Endothelial cell of umbilical vein (primary cell): Measurements from ENCODE around the gene ACO2. TPM values are rescaled to one million over a fixed set of nuclear protein-coding genes. Genes with fewer than 3 reads are reported as not detected.

ENCODE experiments used
- BruUV-seq: library from RNA; stranded (reverse); fragments of 400-500 nt; replicated peaks from 2 replicates; lab custom pipeline; 2021; lab: Mats Ljungman, UMichigan
- CTCF ChIA-PET: fragments of 300-600, 350-600 bp; sonication (Branson Sonifier 250); formaldehyde crosslinking; loops from one replicate; lab custom pipeline; 2021; ENCODE audit warnings: antibody characterized with exemption, inconsistent platforms; lab: Charles Lee
- POLR2A ChIA-PET: fragments of 300-600, 350-600 bp; sonication (Branson Sonifier 250); formaldehyde crosslinking; loops from one replicate; lab custom pipeline; 2021; ENCODE audit warnings: antibody characterized with exemption, inconsistent platforms; lab: Charles Lee
- DNase-seq: peaks from one replicate; pipeline ENCODE4 v3.0.0-alpha.2; 2011; ENCODE audit warnings: low read depth, low spot score
- FAIRE-seq: peaks from 2 replicates; lab custom pipeline; 2011; peaks lifted over from hg19 to GRCh38; lab: Jason Lieb, UNC
- H2AFZ ChIP-seq: 2 replicates; pipeline ENCODE4 v1.6.0; 2012; ENCODE audit warnings: low read depth, low read length, control low read depth, inconsistent platforms
- H3K27ac ChIP-seq: 2 replicates; pipeline ENCODE4 v1.5.1; 2011; ENCODE audit warnings: low read depth, mild to moderate bottlenecking, control low read depth, low read length, moderate library complexity; ENCODE audit not compliant: insufficient read depth
- H3K27me3 ChIP-seq, 2 experiments: 2 replicates each; pipeline versions ENCODE4 v1.6.0 to v1.6.1; 2011; ENCODE audit warnings: low read length in 2 of 2, mixed read lengths in 1 of 2; ENCODE audit not compliant: control insufficient read depth in 2 of 2, insufficient read depth in 2 of 2
- H3K36me3 ChIP-seq, 2 experiments: 2 replicates in 1 of 2; 3 replicates in 1 of 2; pipeline ENCODE4 v1.5.1; 2011; ENCODE audit warnings: low read length in 2 of 2, mild to moderate bottlenecking in 1 of 2, moderate library complexity in 1 of 2; ENCODE audit not compliant: control insufficient read depth in 2 of 2, insufficient read depth in 2 of 2; ENCODE audit errors: extremely low read depth in 1 of 2
- H3K4me1 ChIP-seq: 3 replicates; pipeline ENCODE4 v1.5.1; 2011; ENCODE audit warnings: mild to moderate bottlenecking, low read length; ENCODE audit not compliant: control insufficient read depth, insufficient read depth; ENCODE audit errors: extremely low read depth
- H3K4me2 ChIP-seq: 2 replicates; pipeline ENCODE4 v1.6.1; 2011; ENCODE audit warnings: low read length, control low read depth, mixed read lengths; ENCODE audit not compliant: insufficient read depth
- H3K4me3 ChIP-seq, 3 experiments: fragments of 200-600 bp in 1 of 3; sonication (generic), shearing (Covaris generic) in 1 of 3; replicated peaks in 1 of 3; 2 replicates each; pipeline ENCODE4 v1.5.1; 2011 to 2016; ENCODE audit warnings: control low read depth in 3 of 3, low read length in 3 of 3, mild to moderate bottlenecking in 2 of 3, inconsistent platforms in 1 of 3, low read depth in 1 of 3, moderate library complexity in 1 of 3; ENCODE audit not compliant: insufficient read depth in 1 of 3
- H3K79me2 ChIP-seq: 2 replicates; pipeline ENCODE4 v1.6.0; 2012; ENCODE audit warnings: low read length, inconsistent platforms; ENCODE audit not compliant: control insufficient read depth, insufficient read depth
- H3K9ac ChIP-seq: replicated peaks from 2 replicates; pipeline ENCODE3; 2011; ENCODE audit warnings: low read length, control low read depth; ENCODE audit not compliant: insufficient read depth; ENCODE audit errors: extremely low read depth
- H3K9me1 ChIP-seq: replicated peaks from 3 replicates; pipeline ENCODE4 v1.6.0; 2011; ENCODE audit warnings: mild to moderate bottlenecking, low read length; ENCODE audit not compliant: control insufficient read depth, insufficient read depth; ENCODE audit errors: extremely low read depth
- H3K9me3 ChIP-seq: replicated peaks from 2 replicates; pipeline ENCODE4 v1.5.1; 2012; ENCODE audit warnings: low read length, inconsistent platforms; ENCODE audit not compliant: control insufficient read depth, insufficient read depth
- H4K20me1 ChIP-seq: replicated peaks from 2 replicates; pipeline ENCODE3; 2011; ENCODE audit warnings: mild to moderate bottlenecking, low read length; ENCODE audit not compliant: control insufficient read depth, insufficient read depth; ENCODE audit errors: extremely low read depth
- CTCF ChIP-seq, 2 donors: IDR thresholded peaks; 1 replicate in 1 of 2; 2 replicates in 1 of 2; pipeline ENCODE4 v1.5.1; 2011; ENCODE audit warnings: low read length in 2 of 2, mild to moderate bottlenecking in 2 of 2, moderate library complexity in 2 of 2, control low read depth in 1 of 2, inconsistent platforms in 1 of 2, low read depth in 1 of 2; ENCODE audit not compliant: insufficient read depth in 1 of 2; ENCODE audit errors: extremely low read depth in 1 of 2
- POLR2A ChIP-seq: IDR thresholded peaks from 2 replicates; pipeline ENCODE4 v1.6.1; 2012; ENCODE audit warnings: low read depth, mild to moderate bottlenecking, control low read depth, low read length
- POLR2AphosphoS5 ChIP-seq: IDR thresholded peaks from 2 replicates; pipeline ENCODE4 v1.6.1; 2012; ENCODE audit warnings: low read depth, mild to moderate bottlenecking, control low read depth, low read length, moderate library complexity; ENCODE audit not compliant: insufficient read depth
- dilution Hi-C: fragments of 300-500 bp; cut with MboI; formaldehyde crosslinking; loops from one replicate; pipeline ENCODE4 v1.15.0; 2019; ENCODE audit warnings: low sequenced_read_pairs; ENCODE audit not compliant: extremely low pct_ligation_motif_present
- intact Hi-C: fragments of 100-400 bp; cut with micrococcal nuclease; formaldehyde crosslinking; loops from one replicate; pipeline ENCODE4 v1.10.0; 2022
- polyA plus RNA-seq, 4 experiments: library from polyadenylated mRNA; depleted of rRNA in 3 of 4; stranded (reverse) in 3 of 4; unstranded in 1 of 4; fragments of >200 nt; gene quantifications; 2 replicates each; pipeline versions ENCODE4 v1.2.1 to v1.2.3, GENCODE V29; 2011 to 2012; ENCODE audit warnings: missing spikeins in 1 of 4
- total RNA-seq: library from RNA; stranded (reverse); gene quantifications from 2 replicates; pipeline ENCODE4 v1.2.3, GENCODE V29; 2021
- TF ChIP-seq, protein P1 (sequence below): IDR thresholded peaks from 2 replicates; pipeline ENCODE4 v1.6.1; 2011; ENCODE audit not compliant: insufficient read depth, insufficient read length

Gene ACO2
- total and polyA plus RNA-seq, 2 donors (not counting 3 experiments of a cell fraction or from before 2014, with no cell fraction given) = 63.8 to 79.7 TPM

GRCh38 chr22:41505511-41506220 lies 36.7 kb downstream of the ACO2 start:
- H2AFZ ChIP-seq = no peak overlapping the region
- no peak overlapping the region for H3K4me3 ChIP-seq
- no peaks in the 10 kb centered on the region for H3K9me3 ChIP-seq
- ChIA-PET POLR2A (no interaction called here), CTCF (interaction anchor here (1.0 to 3.0 kb wide), 3 partner anchors 12 to 102 kb away, joined by 3 to 12 read pairs (median 5); no protein-coding TSS in a partner anchor)
- H3K36me3 ChIP-seq = peaks cover 0 to 21% of the 10 kb centered on the region in 2 experiments
- TF ChIP-seq, protein P1, sequence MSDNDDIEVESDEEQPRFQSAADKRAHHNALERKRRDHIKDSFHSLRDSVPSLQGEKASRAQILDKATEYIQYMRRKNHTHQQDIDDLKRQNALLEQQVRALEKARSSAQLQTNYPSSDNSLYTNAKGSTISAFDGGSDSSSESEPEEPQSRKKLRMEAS = no peak
- TF ChIP-seq CTCF (IDR thresholded peaks at IDR 0.05; ENCODE audit: extremely low read depth in 1 of 2, insufficient read depth in 1 of 2, low read depth in 1 of 2, low read length in 2 of 2) = no peak
- no peak for TF ChIP-seq POLR2A
- no peak for TF ChIP-seq POLR2AphosphoS5
- no peak for DNase-seq
- H3K79me2 ChIP-seq = no peaks in the 10 kb centered on the region
- no peak for FAIRE-seq
- dilution Hi-C loops = no loop called here
- H3K9ac ChIP-seq = no peak overlapping the region
- no peak overlapping the region for H3K27ac ChIP-seq
- no TSS peak for BruUV-seq
- no peaks in the 10 kb centered on the region for H4K20me1 ChIP-seq
- H3K4me1 ChIP-seq = no peaks in the 10 kb centered on the region
- H3K9me1 ChIP-seq = no peaks in the 10 kb centered on the region
- no peak overlapping the region for H3K4me2 ChIP-seq
- no peaks in the 10 kb centered on the region for H3K27me3 ChIP-seq
- intact Hi-C loops = no loop called here
